NCI-H1436 (cell line): ENCODE results near the gene TRIM75.
"Not testable (repeated sequence)": the region's sequence is repeated elsewhere in the genome, so short reads cannot be mapped to it uniquely, and the experiment has no call there.

Experiments used
- DNase-seq: peaks from one replicate; lab custom pipeline; 2025; lab: John Stamatoyannopoulos, UW

The TRIM75 gene

GRCh38 chr4:165053645-165054044 is at the start of gene TRIM75:
Gene TRIM75 (plus strand): TSS chr4:165053866. CDS start chr4:165059148, 5,282 bp downstream.
- DNase-seq: no peak

DNA sequence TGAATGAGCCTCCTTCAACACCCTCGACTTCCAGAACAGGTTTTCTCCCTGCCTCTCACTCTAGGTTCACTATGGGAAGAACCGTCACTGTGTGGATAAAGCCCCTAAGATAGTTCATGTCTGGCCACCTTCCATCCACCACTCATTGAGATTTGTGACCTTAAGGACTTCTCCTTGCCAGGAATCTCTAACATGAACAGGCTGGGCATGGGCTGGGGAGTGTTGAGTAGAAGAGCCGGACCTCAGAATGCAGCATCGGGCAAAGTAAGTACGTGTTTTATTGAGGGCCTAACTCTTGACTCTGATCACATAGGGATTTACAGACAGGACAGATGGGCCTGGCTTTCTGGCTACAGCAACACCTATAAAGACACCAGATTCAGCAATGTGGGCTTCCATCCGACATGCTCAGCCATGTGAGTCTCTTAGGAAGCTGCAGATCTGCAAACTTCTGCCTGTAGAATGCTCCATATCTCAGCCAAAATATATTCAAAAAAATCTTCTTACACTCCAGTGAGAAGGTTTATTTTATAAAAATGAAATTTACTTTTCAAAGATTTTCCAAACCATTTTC is 48.2 kb upstream of the TRIM75 start:
- no peak for DNase-seq

DNA sequence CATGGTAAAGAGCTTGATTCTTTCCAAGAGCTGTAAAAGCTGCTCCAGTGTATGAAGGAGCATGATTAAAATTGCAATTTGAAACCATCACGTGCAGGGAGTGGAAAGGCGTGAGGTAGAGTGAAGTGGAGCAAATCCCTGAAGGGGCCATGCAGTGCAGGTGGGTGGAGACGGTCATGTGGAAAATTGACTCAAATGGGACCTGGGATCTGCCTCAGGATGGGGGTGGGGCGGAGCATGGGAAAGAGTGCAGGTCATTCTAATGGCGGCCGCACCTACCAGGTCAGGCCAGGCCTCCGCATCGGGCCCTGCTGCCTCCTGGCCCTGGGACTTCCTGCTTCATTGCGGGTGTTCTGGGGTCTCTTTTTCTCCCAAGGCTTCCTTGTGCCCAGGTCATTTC is 47.2 kb upstream of the TRIM75 start:
- peak; percentile 38 for DNase-seq

DNA sequence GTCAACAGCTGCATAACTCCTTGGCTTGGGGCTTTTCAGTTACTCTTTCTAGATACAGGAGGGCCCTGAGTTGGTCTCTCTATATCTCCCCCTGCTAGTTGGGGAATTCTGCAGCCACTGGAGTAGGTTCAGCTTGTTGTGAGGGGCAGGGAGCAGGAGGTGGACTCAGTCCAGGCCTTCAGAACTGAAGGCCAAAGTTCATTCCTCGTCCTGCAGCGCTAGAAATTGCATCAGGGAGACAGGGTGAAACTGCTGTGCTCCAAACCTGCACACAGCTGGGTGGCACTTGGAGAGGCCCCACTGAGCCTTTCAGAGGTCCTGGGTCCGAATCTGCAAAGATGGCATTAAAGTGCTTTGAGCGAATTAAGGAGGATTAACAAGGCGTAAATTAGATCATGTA is 46.8 kb upstream of the TRIM75 start:
- no peak for DNase-seq

- no peak for DNase-seq
Measured at GRCh38 chr4:165009493-165010227, 44.0 kb upstream of the TRIM75 start.

- DNase-seq: no peak
Measured at GRCh38 chr4:165010487-165010886, 43.2 kb upstream of the TRIM75 start.

DNA sequence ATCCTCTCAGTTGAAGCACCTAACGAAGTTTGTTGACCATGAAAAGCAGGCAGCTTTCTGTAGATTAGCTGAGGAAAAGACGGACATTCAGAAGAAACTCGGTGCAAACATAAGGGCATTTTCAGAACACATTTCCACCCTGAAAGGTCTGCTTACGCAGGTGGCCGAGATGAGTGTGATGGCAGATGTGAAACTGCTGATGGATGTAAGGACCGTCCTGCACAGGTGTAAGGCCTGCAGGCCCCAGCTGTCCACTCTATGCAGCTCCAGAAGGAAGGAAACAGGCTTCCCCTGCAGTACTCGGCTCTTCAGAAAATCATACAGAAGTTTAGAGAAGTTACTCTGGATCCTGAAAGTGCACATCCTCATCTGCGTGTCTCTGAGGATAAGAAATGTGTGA is 42.7 kb upstream of the TRIM75 start:
- no peak for DNase-seq

- no peak for DNase-seq
Measured at GRCh38 chr4:165011403-165011802, 42.3 kb upstream of the TRIM75 start.

- DNase-seq: no peak
Measured at GRCh38 chr4:165013691-165014090, 40.0 kb upstream of the TRIM75 start.

DNA sequence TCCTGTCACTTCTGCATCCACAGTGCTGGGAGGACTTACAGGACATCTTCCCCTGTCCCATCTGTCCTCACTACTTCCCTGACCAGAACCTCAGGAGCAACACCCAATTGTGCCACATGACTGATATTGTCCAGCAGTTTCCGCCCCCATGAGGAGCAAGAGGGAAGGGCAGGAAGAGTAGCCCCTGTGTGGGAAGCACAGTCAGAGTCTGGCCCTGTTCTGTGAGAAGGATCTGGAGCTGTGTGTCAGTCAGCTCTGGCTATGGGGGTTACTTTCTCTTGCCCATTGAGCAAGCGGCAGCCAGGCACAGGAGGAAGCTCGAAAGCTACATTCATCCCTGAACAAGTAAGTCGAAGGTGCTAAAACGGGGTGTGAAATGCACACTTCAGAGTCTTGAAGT is 36.7 kb upstream of the TRIM75 start:
- DNase-seq: no peak

- not testable (repeated sequence) for DNase-seq
Measured at GRCh38 chr4:165019995-165020394, 33.7 kb upstream of the TRIM75 start.

- not testable (repeated sequence) for DNase-seq
Measured at GRCh38 chr4:165025782-165026181, 27.9 kb upstream of the TRIM75 start.

GRCh38 chr4:165027762-165028402 is 25.8 kb upstream of the TRIM75 start:
- no peak for DNase-seq

DNA sequence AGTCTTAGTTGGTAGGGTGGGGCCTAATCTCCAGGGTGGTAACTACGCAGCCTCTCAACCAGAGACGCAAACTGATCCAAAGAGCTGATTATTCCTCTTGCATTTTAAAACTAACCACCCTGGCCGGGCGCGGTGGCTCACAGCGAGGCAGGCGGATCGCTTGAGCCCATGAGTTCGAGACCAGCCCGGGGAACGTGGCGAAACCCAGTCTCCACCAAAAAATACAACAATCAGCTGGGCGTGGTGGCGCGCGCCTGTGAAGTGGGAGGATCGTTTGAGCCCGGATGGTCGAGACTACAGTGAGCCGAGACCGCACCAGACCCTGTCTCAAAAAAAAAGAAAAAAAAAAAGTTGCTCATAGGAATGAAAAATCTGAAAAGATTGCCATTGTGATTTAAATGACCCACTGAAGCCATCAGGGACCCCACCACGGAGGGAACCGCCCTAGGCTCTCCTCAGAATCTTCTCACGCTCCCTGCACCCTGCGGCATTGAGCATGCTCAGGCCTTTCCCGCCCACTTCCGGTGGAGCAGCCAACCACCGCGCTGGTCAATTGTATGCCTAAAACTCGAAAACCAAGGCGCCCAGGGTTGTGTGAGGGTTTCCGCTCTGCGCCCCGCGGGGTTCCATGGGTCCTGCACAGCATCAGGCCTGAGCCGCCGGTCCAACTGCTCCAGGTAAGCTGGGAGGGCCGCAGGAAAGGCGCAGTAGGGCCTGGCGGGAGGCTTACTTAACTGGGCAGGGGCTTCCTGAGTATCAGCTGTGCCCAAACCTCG is 22.0 kb upstream of the TRIM75 start, which contains the start of gene TRIM60:
TSS of gene TRIM60 (plus strand) at position 564 of the 776 bp plus-strand sequence. CDS start 8,074 bp downstream, outside the sequence.
- no peak for DNase-seq

DNA sequence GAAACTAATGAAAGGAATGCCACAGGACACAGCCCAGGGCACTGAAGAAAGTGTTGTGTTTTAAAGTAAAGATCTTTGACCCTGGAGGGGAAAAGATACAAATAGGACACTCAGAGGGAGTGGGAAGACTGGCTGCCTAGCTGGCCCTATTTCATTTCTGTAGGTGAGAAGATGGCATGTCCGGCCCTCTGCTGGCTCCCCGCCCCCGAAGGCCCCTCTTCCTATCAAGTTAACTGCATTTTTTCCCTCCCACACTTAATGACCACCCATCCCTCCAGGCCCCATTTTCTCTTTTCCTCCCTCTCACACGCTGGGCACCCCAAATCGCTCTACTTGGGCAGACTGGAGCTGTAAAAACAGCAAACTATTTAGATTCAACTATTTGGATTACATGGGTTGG is 5.5 kb upstream of the TRIM75 start:
- DNase-seq: no peak

DNA sequence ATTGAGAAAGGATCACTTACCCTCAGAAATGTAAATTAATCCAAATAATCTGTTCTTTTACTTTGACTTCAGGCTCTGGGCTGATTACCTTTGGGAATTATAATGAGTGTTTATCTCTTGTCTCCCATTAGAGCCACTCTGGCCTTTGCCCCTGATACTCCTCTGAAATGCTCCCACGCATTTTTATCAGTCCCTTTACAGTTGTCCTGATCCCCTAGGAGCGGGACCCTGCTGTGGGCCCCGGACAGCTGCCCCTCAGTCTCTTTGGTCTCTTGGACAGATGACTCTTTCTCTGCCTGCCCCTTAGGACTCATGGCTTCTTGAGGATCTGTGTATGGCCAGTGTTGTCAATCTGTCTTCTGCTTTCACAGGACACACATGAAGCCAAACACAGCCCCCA is 1.0 kb upstream of the TRIM75 start:
- DNase-seq: no peak

GRCh38 chr4:165055601-165056000 is 1.9 kb downstream of the TRIM75 start:
- no peak for DNase-seq

DNA sequence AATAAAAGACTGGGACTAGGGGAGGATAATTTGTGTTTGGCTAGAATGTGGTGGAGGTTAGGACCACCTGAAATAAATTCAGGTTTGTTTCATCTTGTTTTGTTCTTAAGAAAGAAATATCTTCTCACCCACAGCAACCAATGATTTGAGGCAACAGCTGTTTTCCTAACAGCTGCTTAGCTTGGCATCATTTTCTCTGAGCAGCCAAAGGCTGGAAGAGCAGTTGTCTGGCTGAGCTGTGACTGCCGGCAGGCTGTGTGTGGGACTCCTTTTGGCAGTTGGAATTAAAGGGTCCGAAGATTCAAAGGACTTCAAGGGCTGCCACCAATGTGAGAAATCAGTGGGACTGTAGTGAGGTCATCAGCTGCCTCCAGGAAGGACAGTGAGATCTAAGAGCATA is 5.0 kb downstream of the TRIM75 start:
- no peak for DNase-seq

GRCh38 chr4:165059386-165059785 is 5.7 kb downstream of the TRIM75 start:
- DNase-seq: no peak

DNA sequence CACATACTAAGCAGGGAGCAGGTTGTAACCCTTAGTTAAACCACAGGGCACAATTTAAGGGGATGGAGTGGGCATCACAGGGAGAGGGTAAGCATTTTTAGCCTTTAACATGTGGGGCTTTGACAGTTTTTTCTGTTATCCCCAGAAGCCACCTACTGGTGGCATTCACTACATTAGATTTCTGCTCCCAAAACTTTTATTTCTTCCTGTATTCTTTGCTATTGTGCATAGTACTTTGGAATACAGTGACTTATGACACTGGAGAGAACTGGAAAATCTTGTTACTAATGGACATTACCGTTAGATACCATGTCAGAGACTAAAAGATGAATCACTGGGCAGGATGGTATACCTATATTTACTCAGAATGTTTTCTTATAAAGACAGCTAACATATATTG is 7.3 kb downstream of the TRIM75 start:
- no peak for DNase-seq

DNA sequence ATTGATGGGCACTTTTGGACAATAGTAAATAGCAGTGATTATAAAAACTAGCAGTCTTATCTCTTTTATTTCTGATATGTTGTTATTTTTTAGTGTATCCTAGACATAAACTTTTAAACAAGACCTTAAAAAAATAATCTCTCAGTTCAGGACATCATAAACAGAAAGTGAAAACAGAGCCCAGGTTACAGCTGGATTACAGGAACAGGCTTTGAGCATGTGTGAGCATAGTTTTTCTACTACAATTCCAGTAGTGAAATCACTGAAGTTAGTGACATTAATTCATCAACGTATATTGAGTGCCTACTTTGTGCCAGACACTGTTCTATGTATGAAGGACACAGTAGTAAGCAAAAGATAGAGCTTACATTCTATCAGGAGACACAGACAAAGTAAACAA is 16.9 kb downstream of the TRIM75 start:
- no peak for DNase-seq

- DNase-seq: not testable (repeated sequence)
Measured at GRCh38 chr4:165073346-165073745, 19.7 kb downstream of the TRIM75 start.
